Caco-2 (cell line): Measurements from ENCODE around the gene UAP1. TPM values are rescaled to one million over a fixed set of nuclear protein-coding genes. Genes with fewer than 3 reads are reported as not detected.
"Not testable (repeated sequence)": the region's sequence is repeated elsewhere in the genome, so short reads cannot be mapped to it uniquely, and the experiment has no call there.

Source experiments
- BruUV-seq: library from RNA; stranded (reverse); fragments of 400-500 nt; replicated peaks from 2 replicates; lab custom pipeline; 2021; lab: Mats Ljungman, UMichigan
- CTCF ChIA-PET: fragments of 300-600 bp; sonication (Branson Sonifier 250); formaldehyde crosslinking; loops from one replicate; lab custom pipeline; 2022; ENCODE audit warnings: antibody characterized with exemption; lab: Charles Lee
- POLR2A ChIA-PET: fragments of 300-600 bp; sonication (Branson Sonifier 250); formaldehyde crosslinking; loops from one replicate; lab custom pipeline; 2022; ENCODE audit warnings: antibody characterized with exemption; lab: Charles Lee
- DNase-seq, 2 experiments: peaks; one replicate each; pipeline versions ENCODE4 v3.0.0 to v3.0.0-alpha.2; 2020 to 2022
- H3K27me3 ChIP-seq: replicated peaks from 2 replicates; pipeline ENCODE4 v1.6.0; 2011; ENCODE audit warnings: low read length; ENCODE audit not compliant: control insufficient read depth, insufficient read depth
- H3K36me3 ChIP-seq: 2 replicates; pipeline ENCODE4 v1.5.1; 2011; ENCODE audit warnings: low read length; ENCODE audit not compliant: control insufficient read depth, insufficient read depth
- H3K4me1 ChIP-seq: fragments of 250-450 bp; sonication (Bioruptor Pico); 2 replicates; pipeline ENCODE4 v1.5.1; 2020; ENCODE audit warnings: mild to moderate bottlenecking
- H3K4me3 ChIP-seq: 2 replicates; pipeline ENCODE4 v1.5.1; 2011; ENCODE audit warnings: low read depth, mild to moderate bottlenecking, control low read depth, low read length
- H3K9me3 ChIP-seq: fragments of 250-450 bp; sonication (Bioruptor Pico); 2 replicates; pipeline ENCODE4 v1.5.1; 2020; ENCODE audit warnings: mild to moderate bottlenecking, moderate library complexity
- H3K27ac Mint-ChIP-seq: one replicate; pipeline ENCODE4 v1.8.0; 2022; ENCODE audit warnings: mixed read lengths; ENCODE audit not compliant: unreplicated experiment
- H3K27me3 Mint-ChIP-seq: one replicate; pipeline ENCODE4 v1.8.0; 2022; ENCODE audit warnings: mixed read lengths; ENCODE audit not compliant: insufficient read depth, unreplicated experiment
- H3K36me3 Mint-ChIP-seq: one replicate; pipeline ENCODE4 v1.8.0; 2022; ENCODE audit warnings: mild to moderate bottlenecking, mixed read lengths; ENCODE audit not compliant: insufficient read depth, unreplicated experiment
- H3K4me1 Mint-ChIP-seq: one replicate; pipeline ENCODE4 v1.8.0; 2022; ENCODE audit warnings: low read depth, mixed read lengths; ENCODE audit not compliant: unreplicated experiment
- H3K4me3 Mint-ChIP-seq: one replicate; pipeline ENCODE4 v1.8.0; 2022; ENCODE audit warnings: mild to moderate bottlenecking, moderate library complexity, mixed read lengths; ENCODE audit not compliant: unreplicated experiment
- H3K9me3 Mint-ChIP-seq: one replicate; pipeline ENCODE4 v1.8.0; 2022; ENCODE audit warnings: mixed read lengths; ENCODE audit not compliant: unreplicated experiment
- intact Hi-C: fragments of 100-400 bp; cut with micrococcal nuclease; formaldehyde crosslinking; loops from one replicate; pipeline ENCODE4 v1.10.0; 2022; ENCODE audit not compliant: unreplicated experiment
- total RNA-seq: library from RNA; stranded (reverse); gene quantifications from 2 replicates; pipeline ENCODE4 v1.2.3, GENCODE V29; 2022
- TF ChIP-seq, protein P1 (sequence below), 2 experiments: fragments of 200-600 bp in 1 of 2; IDR thresholded peaks; 1 replicate in 1 of 2; 2 replicates in 1 of 2; pipeline versions ENCODE4 v1.5.1 to v1.8.0; 2011 to 2022; ENCODE audit warnings: antibody characterized with exemption in 1 of 2, control low read depth in 1 of 2, inconsistent platforms in 1 of 2, low read depth in 1 of 2, low read length in 1 of 2, mild to moderate bottlenecking in 1 of 2, moderate library complexity in 1 of 2; ENCODE audit not compliant: insufficient read depth in 1 of 2, severe bottlenecking in 1 of 2, unreplicated experiment in 1 of 2

The UAP1 gene
- total RNA-seq, 1 experiment from 2014 or later = 39.8 TPM

DNA sequence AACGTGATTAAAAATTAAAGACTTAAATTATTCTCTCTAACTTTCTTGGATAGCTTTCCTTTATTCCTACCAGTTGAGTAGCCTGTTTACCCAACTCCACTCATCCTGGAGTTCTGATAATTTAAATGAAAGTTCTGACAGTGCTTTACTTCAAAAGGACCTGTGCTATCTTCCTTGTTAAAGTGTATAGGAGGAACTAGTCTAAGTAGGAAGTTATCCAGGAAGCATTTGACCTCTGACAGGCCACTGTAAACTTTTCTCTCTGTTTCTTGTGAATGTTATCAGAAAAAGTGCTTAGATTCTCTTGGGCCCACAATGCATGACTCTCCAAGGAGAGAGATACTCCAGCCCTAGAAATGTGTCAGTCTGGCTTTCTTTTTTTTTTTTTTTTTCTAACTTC is 9.2 kb downstream of the UAP1 start:
- BruUV-seq = no TSS peak
- Histone ChIP-seq H3K27me3 (no peaks in the 10 kb centered on the region), H3K9me3 (no peaks in the 10 kb centered on the region), H3K4me3 (no peak overlapping the region), H3K4me1 (0 out of 2 replicates have a peak, but pooled peaks cover 5% of the 10 kb centered on the region), H3K36me3 (no peaks in the 10 kb centered on the region; the same call in 1 of the 2 replicates)
- Mint-ChIP-seq H3K27me3 (no peaks in the 10 kb centered on the region), H3K27ac (no peak overlapping the region), H3K4me3 (no peak overlapping the region), H3K4me1 (peaks cover 7% of the 10 kb centered on the region), H3K9me3 (no peaks in the 10 kb centered on the region), H3K36me3 (peaks cover 9% of the 10 kb centered on the region)
- ChIA-PET POLR2A (no interaction called here), CTCF (no interaction called here)
- DNase-seq = no peak
- intact Hi-C loops = loop anchor here (1.0 kb wide), 1 partner anchor 8 kb away; no protein-coding TSS in a partner anchor
- TF ChIP-seq, protein P1, sequence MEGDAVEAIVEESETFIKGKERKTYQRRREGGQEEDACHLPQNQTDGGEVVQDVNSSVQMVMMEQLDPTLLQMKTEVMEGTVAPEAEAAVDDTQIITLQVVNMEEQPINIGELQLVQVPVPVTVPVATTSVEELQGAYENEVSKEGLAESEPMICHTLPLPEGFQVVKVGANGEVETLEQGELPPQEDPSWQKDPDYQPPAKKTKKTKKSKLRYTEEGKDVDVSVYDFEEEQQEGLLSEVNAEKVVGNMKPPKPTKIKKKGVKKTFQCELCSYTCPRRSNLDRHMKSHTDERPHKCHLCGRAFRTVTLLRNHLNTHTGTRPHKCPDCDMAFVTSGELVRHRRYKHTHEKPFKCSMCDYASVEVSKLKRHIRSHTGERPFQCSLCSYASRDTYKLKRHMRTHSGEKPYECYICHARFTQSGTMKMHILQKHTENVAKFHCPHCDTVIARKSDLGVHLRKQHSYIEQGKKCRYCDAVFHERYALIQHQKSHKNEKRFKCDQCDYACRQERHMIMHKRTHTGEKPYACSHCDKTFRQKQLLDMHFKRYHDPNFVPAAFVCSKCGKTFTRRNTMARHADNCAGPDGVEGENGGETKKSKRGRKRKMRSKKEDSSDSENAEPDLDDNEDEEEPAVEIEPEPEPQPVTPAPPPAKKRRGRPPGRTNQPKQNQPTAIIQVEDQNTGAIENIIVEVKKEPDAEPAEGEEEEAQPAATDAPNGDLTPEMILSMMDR (IDR thresholded peaks at IDR 0.05; ENCODE audit: insufficient read depth in 1 of 2, low read depth in 1 of 2, low read length in 1 of 2, severe bottlenecking in 1 of 2, unreplicated experiment in 1 of 2) = no peak

GRCh38 chr1:162571121-162571520 is 9.6 kb downstream of the UAP1 start:
- H3K4me1 ChIP-seq, H3K27ac Mint-ChIP-seq, CTCF ChIA-PET, H3K4me3 ChIP-seq, BruUV-seq, H3K9me3 ChIP-seq, H3K27me3 ChIP-seq, H3K36me3 Mint-ChIP-seq, H3K36me3 ChIP-seq, H3K9me3 Mint-ChIP-seq, H3K27me3 Mint-ChIP-seq, H3K4me3 Mint-ChIP-seq, H3K4me1 Mint-ChIP-seq, POLR2A ChIA-PET, DNase-seq: not testable (repeated sequence)
- intact Hi-C loops = loop anchor here (1.0 kb wide), 1 partner anchor 9 kb away; no protein-coding TSS in a partner anchor

- H3K36me3 ChIP-seq = no peaks in the 10 kb centered on the region
- peaks cover 8% of the 10 kb centered on the region for H3K36me3 Mint-ChIP-seq
- POLR2A ChIA-PET = no interaction called here
- no peaks in the 10 kb centered on the region for H3K27me3 ChIP-seq
- H3K4me3 Mint-ChIP-seq = no peak overlapping the region
- no peak for DNase-seq
- H3K9me3 ChIP-seq = no peaks in the 10 kb centered on the region
- peaks cover 7% of the 10 kb centered on the region for H3K4me1 Mint-ChIP-seq
- TF ChIP-seq, protein P1 (IDR thresholded peaks at IDR 0.05; ENCODE audit: insufficient read depth in 1 of 2, low read depth in 1 of 2, low read length in 1 of 2, severe bottlenecking in 1 of 2, unreplicated experiment in 1 of 2) = no peak
- intact Hi-C loops = loop anchor here (1.0 kb wide), 1 partner anchor 9 kb away; no protein-coding TSS in a partner anchor
- no peaks in the 10 kb centered on the region for H3K9me3 Mint-ChIP-seq
- H3K27ac Mint-ChIP-seq = no peak overlapping the region
- H3K4me3 ChIP-seq = no peak overlapping the region
- no peaks in the 10 kb centered on the region for H3K27me3 Mint-ChIP-seq
- H3K4me1 ChIP-seq = 0 out of 2 replicates have a peak, but pooled peaks cover 5% of the 10 kb centered on the region
- no TSS peak for BruUV-seq
- CTCF ChIA-PET = no interaction called here
Measured at GRCh38 chr1:162571696-162572095, 10.2 kb downstream of the UAP1 start.
